HG03565 (cell line): Measurements from ENCODE around the gene SEMA3B.
"Not testable (repeated sequence)": the region's sequence is repeated elsewhere in the genome, so short reads cannot be mapped to it uniquely, and the experiment has no call there.

Experiments used
- ATAC-seq: cut with Tn5 transposase; IDR thresholded peaks from one replicate; pipeline ENCODE4 v1.9.1; 2021; ENCODE audit warnings: mild to moderate bottlenecking, moderate library complexity; ENCODE audit not compliant: unreplicated experiment

SEMA3B gene

GRCh38 chr3:50258029-50258680, 10.8 kb upstream of the SEMA3B start:
- no peak for ATAC-seq

GRCh38 chr3:50258979-50259378, 10.0 kb upstream of the SEMA3B start:
- ATAC-seq: no peak

DNA sequence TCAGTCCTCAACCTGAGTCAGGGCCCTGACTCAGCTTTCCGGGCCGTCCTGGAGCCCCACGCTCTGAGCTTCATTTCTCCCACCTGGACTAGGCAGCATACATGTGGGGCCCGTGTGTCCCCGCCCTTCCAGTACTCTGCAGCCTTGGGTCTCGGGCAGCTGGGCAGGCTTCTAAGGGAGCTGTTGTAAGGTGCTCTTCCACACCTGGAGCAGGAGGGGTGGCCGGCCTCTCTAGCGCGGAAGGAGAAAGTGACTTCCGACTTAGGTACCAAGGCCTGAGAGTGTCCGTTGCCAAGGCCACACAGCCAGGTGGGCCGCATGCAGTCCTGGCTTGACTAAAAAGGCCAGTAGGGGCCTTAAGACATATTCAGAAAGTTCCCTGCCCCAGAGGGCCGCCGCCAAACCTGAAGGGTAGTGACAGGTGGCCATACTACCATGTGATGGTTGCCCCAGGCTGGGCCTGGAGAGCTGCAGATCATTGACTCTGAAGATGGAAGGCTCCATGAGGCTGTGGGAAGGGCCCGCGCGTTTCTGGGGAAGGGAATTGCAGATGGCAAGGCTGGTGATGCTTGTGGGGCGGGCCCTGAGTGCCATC, 9.4 kb upstream of the SEMA3B start:
- no peak for ATAC-seq

GRCh38 chr3:50260027-50260941, 8.7 kb upstream of the SEMA3B start:
- ATAC-seq: peak; percentile 88

GRCh38 chr3:50260942-50261441, 8.0 kb upstream of the SEMA3B start:
- ATAC-seq: no peak

DNA sequence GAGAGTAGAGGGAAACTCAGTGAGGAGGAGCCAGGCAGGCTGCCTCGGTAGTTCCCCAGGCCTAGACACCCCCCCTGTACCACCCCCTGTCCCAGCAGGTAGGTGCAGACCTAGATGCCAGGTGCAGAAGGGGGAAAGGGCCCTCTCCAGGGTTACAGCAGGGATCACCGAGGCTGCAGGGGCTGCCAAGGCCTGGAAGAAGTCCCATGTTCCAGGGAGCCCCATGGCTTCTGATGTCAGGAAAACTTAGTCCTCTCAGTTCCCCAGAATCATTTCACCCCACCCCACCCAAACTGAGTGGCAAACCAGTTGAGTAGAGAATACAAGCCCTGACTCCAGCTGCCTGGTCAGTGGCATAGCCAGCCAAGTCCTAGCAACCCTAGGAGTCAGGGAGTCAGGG, 7.4 kb upstream of the SEMA3B start:
- ATAC-seq: no peak

GRCh38 chr3:50262200-50262599, 6.7 kb upstream of the SEMA3B start:
- not testable (repeated sequence) for ATAC-seq

DNA sequence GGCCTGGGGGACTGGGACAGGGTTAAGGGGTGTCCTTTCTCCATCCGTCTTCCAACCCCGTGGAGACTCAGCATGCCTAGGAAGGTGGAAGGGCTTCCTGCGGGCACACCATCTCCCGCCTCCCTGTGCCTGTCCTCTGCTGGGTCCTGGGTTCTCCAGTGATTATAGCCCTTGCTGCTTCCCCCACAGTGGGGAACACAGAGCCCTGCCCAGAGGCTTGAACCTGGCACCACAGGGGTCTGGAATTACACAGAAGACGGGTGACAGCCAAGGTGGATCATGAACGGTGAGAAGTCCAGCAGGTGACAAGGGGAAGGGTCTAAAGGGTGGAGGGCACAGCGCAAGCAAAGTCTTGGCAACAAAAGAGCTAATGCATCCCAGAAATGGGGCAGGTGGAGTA, 6.2 kb upstream of the SEMA3B start:
- no peak for ATAC-seq

DNA sequence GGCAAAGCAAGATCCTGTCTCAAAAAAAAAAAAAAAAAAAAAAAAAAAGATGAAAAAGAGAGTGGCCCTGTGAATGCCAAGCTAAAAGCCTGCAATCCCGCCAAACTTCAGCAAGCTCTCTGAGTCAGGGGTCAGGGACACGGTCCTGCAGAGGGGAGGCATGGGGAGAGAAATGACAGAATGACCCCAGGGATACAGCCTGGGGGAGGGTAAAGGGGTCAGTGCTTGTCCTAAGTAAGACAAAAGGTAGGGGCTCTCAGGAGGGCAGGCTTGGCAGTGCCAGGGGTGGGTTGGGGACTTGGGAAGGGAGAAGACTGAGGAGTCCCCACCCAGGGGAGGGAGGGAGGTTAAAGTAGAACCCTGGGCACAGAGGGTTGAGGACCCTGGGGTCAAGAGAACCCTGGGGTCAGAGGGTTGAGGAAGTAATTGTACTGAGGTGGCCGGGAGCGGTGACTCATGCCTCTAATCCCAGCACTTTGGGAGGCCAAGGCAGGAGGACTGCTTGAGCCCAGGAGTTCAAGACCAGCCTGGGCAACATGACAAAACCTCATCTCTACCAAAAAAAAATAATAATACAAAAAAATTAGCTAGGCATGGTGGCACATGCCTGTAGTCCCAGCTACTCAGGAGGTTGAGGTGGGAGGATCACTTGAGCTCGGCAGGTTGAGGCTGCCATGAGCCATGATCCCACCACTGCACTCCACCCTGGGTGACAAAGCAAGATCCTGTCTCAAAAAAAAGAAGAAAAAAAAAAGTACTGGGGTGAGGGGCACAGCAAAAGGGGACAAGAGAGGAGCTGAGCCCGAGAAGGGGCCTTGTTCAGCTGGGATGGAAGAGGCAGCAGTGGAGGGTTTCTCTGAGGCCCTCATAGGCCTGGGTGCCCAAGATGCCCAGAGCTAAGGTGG, 5.2 kb upstream of the SEMA3B start:
- no peak for ATAC-seq

DNA sequence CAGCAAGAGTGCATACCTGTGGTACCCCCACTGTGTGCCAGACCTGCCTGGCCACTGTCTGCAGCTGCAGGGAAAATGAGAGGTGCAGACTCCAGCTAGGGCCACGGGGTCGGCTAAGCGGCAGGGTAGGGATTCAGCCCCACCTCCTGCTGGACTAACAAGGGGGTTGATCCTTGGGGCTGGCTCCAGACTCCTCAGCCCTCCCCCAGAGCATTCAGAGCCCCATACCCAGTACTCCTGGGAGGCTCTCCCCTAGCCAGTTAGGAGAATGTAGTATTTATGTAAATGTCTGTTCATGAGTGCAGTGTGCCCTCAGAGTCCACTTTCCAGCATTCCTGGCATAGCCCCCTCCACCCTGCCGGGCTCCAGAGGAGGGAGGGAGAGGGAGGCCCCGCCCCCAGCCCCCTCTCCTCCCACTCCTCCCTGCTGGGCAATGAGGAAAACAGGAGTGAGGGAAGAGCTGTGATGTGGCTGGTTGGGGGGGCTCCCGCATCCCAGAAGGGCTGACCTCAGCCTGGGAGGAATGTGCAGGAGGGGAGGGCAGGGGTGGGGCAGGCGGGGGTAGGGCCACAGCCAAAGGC, 4.5 kb upstream of the SEMA3B start:
- no peak for ATAC-seq

DNA sequence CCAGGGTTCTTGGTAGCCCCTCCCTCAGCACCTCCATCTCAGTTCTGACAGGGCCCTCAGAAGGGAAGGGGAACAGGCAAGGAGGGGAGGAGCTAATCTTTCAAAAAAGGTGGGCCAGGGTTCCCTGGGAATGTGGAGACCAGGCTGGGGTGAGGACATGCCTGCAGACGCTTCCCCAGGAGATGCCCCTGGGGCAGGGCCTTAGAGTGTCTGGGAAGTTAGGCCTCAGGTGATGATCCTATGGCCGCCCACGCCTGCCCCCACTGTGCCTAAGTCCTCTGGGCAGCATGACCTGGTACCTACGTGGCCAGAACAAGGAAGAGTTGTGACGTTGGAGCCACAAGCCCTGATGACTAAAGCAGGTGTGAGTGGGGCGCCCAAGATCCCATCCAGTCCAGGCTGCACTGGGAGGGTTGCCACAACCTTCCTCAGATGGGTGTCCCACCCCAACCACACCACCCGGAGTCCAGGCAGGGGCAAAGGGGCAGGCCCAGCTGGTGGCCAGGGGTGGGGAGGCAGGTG, 3.9 kb upstream of the SEMA3B start:
- no peak for ATAC-seq

- ATAC-seq: no peak
These were observed 3.4 kb upstream of the SEMA3B start for GRCh38 chr3:50265571-50265970.

DNA sequence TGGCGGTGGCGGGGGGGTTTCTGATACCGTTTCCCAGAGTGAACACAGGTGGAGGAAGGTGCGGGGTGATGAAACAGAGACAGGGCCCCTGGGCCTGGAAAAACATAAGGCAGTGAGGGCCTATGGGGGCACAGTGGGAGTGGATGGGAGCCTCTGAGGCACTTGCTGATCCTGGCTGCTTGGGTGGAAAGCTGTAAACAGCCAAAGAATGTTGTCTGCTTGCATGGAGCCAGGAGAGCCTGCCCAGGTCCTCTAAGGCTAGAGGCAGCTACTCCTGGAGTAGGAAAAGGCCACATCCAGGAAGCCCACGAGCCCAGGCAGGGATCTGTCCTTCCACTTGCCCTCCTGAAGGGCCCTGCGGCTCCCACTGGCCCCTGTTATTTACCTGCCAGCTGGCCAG, 2.9 kb upstream of the SEMA3B start:
- no peak for ATAC-seq

- no peak for ATAC-seq
These were observed 2.1 kb upstream of the SEMA3B start for GRCh38 chr3:50266836-50267235.

DNA sequence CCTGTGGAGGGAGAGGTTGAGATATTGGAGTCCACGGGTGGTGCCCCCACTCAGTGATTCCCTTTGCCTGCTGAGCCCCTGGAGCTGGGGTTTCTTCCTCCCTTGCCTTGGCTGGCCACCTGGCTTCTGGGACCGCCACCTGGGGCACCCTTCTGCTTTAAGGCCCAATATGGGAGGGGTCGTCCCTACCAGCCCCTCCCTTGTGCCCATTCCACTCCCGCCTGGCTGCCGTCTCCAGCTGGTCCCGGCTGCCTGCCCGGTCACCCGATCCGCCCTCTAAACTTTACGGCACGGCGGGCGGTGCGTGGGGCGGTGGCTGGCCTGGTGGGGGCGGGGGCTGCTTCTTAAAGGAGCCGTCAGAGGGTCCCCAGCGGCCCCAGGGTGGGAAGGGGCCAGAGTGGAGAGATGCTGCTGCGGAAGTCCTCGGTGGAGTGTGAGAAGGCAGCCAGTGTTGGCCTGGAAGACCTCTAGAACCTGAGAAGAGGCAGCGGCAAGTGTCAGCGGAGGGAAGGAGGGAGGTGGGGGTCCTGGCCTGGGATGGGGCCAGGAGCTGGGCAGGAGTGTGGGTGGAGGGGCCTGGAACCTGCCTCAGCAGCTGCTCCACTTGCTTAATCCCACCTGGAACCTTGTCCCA, 1.6 kb upstream of the SEMA3B start:
- no peak for ATAC-seq

DNA sequence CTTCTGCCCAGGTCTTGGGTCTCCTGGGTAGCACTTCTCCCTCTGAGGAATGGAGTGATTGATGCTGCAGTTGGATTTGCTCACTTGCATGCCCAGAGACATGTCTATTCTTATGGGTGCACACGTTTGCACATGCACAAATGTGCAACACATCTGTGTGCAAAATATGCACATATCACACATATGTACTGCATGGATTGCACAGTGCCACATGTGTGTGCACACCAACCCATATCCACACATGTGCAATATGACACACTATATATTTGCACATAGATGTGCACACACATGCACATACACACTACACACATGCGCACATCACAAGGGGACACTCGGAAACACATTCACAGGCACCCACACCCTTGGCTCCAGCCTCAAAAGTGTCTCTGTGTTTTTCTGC, 671 bp upstream of the SEMA3B start:
- ATAC-seq: no peak

DNA sequence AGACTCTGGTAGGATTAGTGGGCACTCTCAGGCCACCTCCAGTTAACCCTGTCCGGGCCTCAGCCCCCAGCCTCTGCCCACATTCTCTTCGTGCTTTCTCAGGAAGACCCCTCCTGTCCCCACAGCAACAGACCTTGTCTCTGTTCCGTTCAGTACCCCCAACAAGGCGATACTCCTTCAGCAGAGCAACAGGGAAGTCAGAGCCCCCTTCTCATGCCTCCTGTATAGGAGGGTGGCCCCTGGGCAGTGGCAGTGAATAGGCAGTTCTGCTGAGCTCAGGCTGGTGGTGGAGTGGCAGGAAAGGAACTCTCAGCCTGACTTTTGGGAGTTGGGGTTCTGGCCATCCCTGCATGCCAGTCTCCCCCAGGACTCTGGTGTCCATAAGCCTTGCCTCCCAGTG, 513 bp downstream of the SEMA3B start:
- ATAC-seq: no peak

GRCh38 chr3:50269977-50270413, 1.0 kb downstream of the SEMA3B start:
- no peak for ATAC-seq

- ATAC-seq: no peak
These were observed 1.7 kb downstream of the SEMA3B start for GRCh38 chr3:50270422-50271224.
